ENCODE results near the gene CAMK2B.

GRCh38 chr7:44217852-44218402, 107.5 kb downstream of the CAMK2B start:
- TF ChIP-seq POLR2A (IDR thresholded peaks at IDR 0.05) (no peak), CTCF (IDR thresholded peaks at IDR 0.05) (no peak)
